SK-N-SH (cell line): ENCODE measurements around the gene MAP7.
"Not testable (repeated sequence)": the region's sequence is repeated elsewhere in the genome, so short reads cannot be mapped to it uniquely, and the experiment has no call there.

Source experiments
- CHD2 ChIP-seq: fragments of 150-350 bp; IDR thresholded peaks from 2 replicates; pipeline ENCODE4 v1.6.1; 2018; ENCODE audit warnings: low read length; ENCODE audit not compliant: partially characterized antibody
- CTCF ChIP-seq: fragments of 200-600 bp; sonication (generic); IDR thresholded peaks from 2 replicates; pipeline ENCODE4 v1.6.1; 2017; ENCODE audit warnings: antibody characterized with exemption, mild to moderate bottlenecking, moderate library complexity
- EP300 ChIP-seq, 2 experiments: IDR thresholded peaks; 2 replicates each; pipeline versions ENCODE4 v1.4.0 to v1.6.1; 2012; ENCODE audit warnings: borderline replicate concordance in 1 of 2, low read depth in 1 of 2, low read length in 1 of 2
- EZH2phosphoT487 ChIP-seq: fragments of 200-600 bp; sonication (generic); IDR thresholded peaks from 2 replicates; pipeline ENCODE4 v1.6.1; 2017; ENCODE audit warnings: low read depth, mixed run types, mild to moderate bottlenecking, antibody characterized with exemption, moderate library complexity, borderline replicate concordance
- FOXJ3 ChIP-seq: sonication (generic); formaldehyde crosslinking; IDR thresholded peaks from 2 replicates; pipeline ENCODE4 v1.5.1; 2020; ENCODE audit warnings: mild to moderate bottlenecking, missing genetic modification reagents
- IRF3 ChIP-seq: fragments of 150-350 bp; IDR thresholded peaks from 2 replicates; pipeline ENCODE4 v1.6.1; 2016; ENCODE audit warnings: mild to moderate bottlenecking, low read depth, low read length
- JUND ChIP-seq: IDR thresholded peaks from 2 replicates; pipeline ENCODE4 v1.4.0; 2012
- MAX ChIP-seq: IDR thresholded peaks from 2 replicates; pipeline ENCODE4 v1.4.0; 2012; ENCODE audit warnings: low read depth
- MXI1 ChIP-seq: IDR thresholded peaks from 2 replicates; pipeline ENCODE4 v1.6.1; 2012; ENCODE audit warnings: mild to moderate bottlenecking, low read depth, low read length, improper control_type of control experiment
- SMC3 ChIP-seq: IDR thresholded peaks from 2 replicates; pipeline ENCODE4 v1.6.1; 2012; ENCODE audit warnings: low read depth, low read length, improper control_type of control experiment
- TCF12 ChIP-seq: IDR thresholded peaks from 2 replicates; pipeline ENCODE4 v1.4.0; 2012

GRCh38 chr6:136584290-136584689 is 34.1 kb upstream of the MAP7 start:
- TF ChIP-seq CTCF; IRF3; MAX; SMC3; CHD2; FOXJ3 (CRISPR knock-in tag); EZH2phosphoT487; MXI1; EP300 (IDR thresholded peaks at IDR 0.05; ENCODE audit: borderline replicate concordance in 1 of 2, low read depth in 1 of 2, low read length in 1 of 2); TCF12; JUND: not testable (repeated sequence)
